IPS-18a (cell line): ENCODE measurements around the gene CFAP92.
"Not testable (repeated sequence)": the region's sequence is repeated elsewhere in the genome, so short reads cannot be mapped to it uniquely, and the experiment has no call there.

Source experiments
- H3K27ac ChIP-seq: one replicate; pipeline ENCODE4 v1.5.1; 2013; ENCODE audit warnings: low read length
- H3K27me3 ChIP-seq: one replicate; pipeline ENCODE4 v1.6.1; 2013; ENCODE audit warnings: mild to moderate bottlenecking, low read length; ENCODE audit not compliant: control insufficient read depth, insufficient read depth
- H3K36me3 ChIP-seq: one replicate; pipeline ENCODE4 v1.6.1; 2013; ENCODE audit warnings: low read depth, low read length; ENCODE audit not compliant: control insufficient read depth
- H3K4me1 ChIP-seq: one replicate; pipeline ENCODE4 v1.6.1; 2013; ENCODE audit warnings: low read depth, low read length; ENCODE audit not compliant: control insufficient read depth
- H3K4me3 ChIP-seq: one replicate; pipeline ENCODE4 v1.5.1; 2013; ENCODE audit warnings: low read length
- H3K9ac ChIP-seq: one replicate; pipeline ENCODE4 v1.6.1; 2013; ENCODE audit warnings: mild to moderate bottlenecking, low read length, moderate library complexity
- H3K9me3 ChIP-seq: one replicate; pipeline ENCODE4 v1.6.1; 2013; ENCODE audit warnings: low read depth, low read length; ENCODE audit not compliant: control insufficient read depth

The CFAP92 gene

GRCh38 chr3:128945041-128945877 is 48.6 kb downstream of the CFAP92 start:
- no peak overlapping the region for H3K4me3 ChIP-seq
- no peaks in the 10 kb centered on the region for H3K9me3 ChIP-seq
- no peaks in the 10 kb centered on the region for H3K27me3 ChIP-seq
- no peak overlapping the region for H3K27ac ChIP-seq
- H3K4me1 ChIP-seq, result no peaks in the 10 kb centered on the region
- H3K9ac ChIP-seq, result no peak overlapping the region
- H3K36me3 ChIP-seq, result no peaks in the 10 kb centered on the region

GRCh38 chr3:128942161-128942952 is 51.5 kb downstream of the CFAP92 start:
- no peaks in the 10 kb centered on the region for H3K4me1 ChIP-seq
- no peak overlapping the region for H3K4me3 ChIP-seq
- no peak overlapping the region for H3K27ac ChIP-seq
- H3K9ac ChIP-seq, result no peak overlapping the region
- no peaks in the 10 kb centered on the region for H3K27me3 ChIP-seq
- H3K9me3 ChIP-seq, result no peaks in the 10 kb centered on the region
- H3K36me3 ChIP-seq, result no peaks in the 10 kb centered on the region

DNA sequence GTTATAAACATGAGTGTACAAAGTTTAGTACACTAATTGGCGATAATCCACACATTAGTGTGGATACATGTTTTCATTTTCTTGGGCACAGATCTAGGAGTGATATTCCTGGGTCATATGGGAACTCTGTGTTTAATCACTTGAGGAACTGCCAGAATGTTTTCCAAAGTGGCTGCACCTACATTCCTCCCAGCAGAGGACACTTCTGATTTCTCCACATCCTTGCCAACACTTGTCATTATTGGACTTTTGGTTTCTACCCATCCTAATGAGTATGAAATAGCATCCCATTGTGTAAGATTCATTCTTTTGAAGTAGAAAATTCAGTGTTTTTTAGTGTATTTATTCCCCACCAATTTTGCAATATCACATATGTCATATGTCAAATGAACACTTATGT is 53.6 kb downstream of the CFAP92 start:
- Histone ChIP-seq H3K27me3 (no peaks in the 10 kb centered on the region), H3K27ac (no peak overlapping the region), H3K9me3 (no peaks in the 10 kb centered on the region), H3K36me3 (no peaks in the 10 kb centered on the region), H3K4me3 (no peak overlapping the region), H3K9ac (no peak overlapping the region), H3K4me1 (no peaks in the 10 kb centered on the region)

DNA sequence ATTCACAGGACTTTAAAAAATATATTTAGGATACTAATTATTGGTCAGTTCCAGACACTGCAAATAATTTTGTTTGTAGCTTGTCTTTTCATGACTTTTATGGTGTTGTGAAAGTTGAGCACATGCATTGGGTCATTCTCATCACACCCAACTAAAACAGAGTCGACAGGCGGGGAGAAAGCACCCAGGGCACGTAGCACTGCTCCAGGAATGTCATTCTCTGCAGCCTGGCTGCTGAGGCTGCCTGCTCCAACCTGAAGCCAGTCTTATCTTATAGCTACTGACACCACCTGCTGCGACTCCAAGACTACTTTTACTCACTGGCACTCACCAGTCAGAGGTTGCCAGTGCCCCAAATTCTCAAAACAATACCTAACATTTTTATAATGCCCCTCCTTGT is 57.5 kb downstream of the CFAP92 start:
- Histone ChIP-seq H3K27me3 (no peaks in the 10 kb centered on the region), H3K27ac (no peak overlapping the region), H3K36me3 (no peaks in the 10 kb centered on the region), H3K9me3 (no peaks in the 10 kb centered on the region), H3K4me3 (no peak overlapping the region), H3K4me1 (no peaks in the 10 kb centered on the region), H3K9ac (no peak overlapping the region)

- no peaks in the 10 kb centered on the region for H3K9me3 ChIP-seq
- H3K4me3 ChIP-seq, result no peak overlapping the region
- no peaks in the 10 kb centered on the region for H3K4me1 ChIP-seq
- no peak overlapping the region for H3K9ac ChIP-seq
- H3K27ac ChIP-seq, result no peak overlapping the region
- no peaks in the 10 kb centered on the region for H3K27me3 ChIP-seq
- no peaks in the 10 kb centered on the region for H3K36me3 ChIP-seq
These were observed 58.0 kb downstream of the CFAP92 start for GRCh38 chr3:128935922-128936321.

GRCh38 chr3:128933922-128934253 is 60.0 kb downstream of the CFAP92 start:
- H3K9ac ChIP-seq, result no peak overlapping the region
- H3K9me3 ChIP-seq, result peaks cover 6% of the 10 kb centered on the region
- no peaks in the 10 kb centered on the region for H3K4me1 ChIP-seq
- H3K36me3 ChIP-seq, result no peaks in the 10 kb centered on the region
- no peaks in the 10 kb centered on the region for H3K27me3 ChIP-seq
- H3K27ac ChIP-seq, result no peak overlapping the region
- H3K4me3 ChIP-seq, result no peak overlapping the region

DNA sequence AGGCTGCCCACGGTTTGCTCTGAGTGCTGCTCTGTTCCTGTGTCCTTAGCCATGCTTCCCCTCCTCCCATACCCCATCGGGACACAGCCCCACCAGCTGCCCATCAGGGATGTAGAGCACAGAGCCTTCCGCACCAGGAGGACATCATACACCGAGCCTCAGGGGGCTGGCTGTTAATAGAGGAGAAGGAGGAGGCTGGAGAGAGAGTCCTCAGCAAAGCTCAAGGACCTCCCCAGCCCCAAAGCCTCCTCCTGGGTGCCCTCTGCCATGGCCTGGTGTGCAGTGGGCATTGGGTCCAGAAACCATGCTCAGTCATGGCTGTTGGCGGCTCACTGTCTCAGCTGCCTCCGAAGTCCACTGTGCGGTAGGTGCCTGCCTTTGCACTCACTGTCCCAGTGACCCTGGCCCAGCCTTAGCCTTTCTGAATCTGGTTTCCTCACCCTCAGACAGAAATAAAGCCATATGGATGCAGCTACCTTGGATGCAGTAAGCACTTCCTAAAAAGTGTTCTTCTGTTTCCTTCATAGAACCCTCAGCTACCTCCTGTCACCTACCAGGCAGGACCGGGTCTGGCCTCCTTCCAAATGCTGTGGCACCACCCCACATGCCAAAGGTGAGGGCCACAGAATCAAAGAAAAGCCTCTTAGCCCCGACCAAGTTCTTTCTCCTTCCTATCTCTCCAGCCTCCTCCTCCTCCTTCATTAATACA is 60.5 kb downstream of the CFAP92 start:
- Histone ChIP-seq H3K36me3 (no peaks in the 10 kb centered on the region), H3K27me3 (no peaks in the 10 kb centered on the region), H3K4me3 (no peak overlapping the region), H3K9me3 (peaks cover 6% of the 10 kb centered on the region), H3K9ac (no peak overlapping the region), H3K27ac (no peak overlapping the region), H3K4me1 (no peaks in the 10 kb centered on the region)

DNA sequence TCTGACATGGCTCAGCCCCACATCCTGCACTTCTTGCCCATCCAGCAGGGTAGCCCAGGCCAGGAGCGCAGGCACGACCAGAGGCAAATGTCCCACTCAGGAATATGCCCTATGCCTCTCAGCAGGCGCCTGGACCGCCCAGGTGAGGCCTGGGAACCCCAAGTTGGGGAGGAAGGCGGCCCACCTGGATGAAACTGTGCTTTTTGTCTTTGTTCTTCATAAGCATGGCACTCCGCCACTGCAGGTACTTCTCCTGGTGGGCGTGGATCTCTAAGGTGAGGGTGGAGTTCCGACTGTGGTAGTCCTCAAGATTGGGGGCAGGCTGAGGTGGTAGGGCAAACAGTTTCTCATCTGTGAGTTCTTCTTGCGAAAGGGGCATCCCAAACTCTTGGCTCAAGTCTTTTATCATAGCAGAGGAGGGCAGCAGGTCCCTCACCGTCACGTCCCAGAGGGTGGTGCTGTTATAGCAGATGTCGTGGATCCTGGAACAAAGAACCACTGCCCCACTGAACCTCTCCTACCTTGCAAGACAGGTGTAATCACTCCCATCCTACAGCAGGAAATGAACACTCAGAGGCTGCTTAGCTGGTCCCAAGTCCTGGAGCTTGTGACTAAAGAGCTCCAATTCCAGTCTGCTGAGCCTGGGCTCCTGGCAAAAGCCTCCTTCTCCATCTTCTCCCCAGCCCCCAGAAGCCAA is 61.2 kb downstream of the CFAP92 start:
- H3K27ac ChIP-seq, result no peak overlapping the region
- peaks cover 6% of the 10 kb centered on the region for H3K9me3 ChIP-seq
- no peaks in the 10 kb centered on the region for H3K27me3 ChIP-seq
- no peaks in the 10 kb centered on the region for H3K4me1 ChIP-seq
- H3K36me3 ChIP-seq, result no peaks in the 10 kb centered on the region
- H3K4me3 ChIP-seq, result no peak overlapping the region
- H3K9ac ChIP-seq, result no peak overlapping the region

DNA sequence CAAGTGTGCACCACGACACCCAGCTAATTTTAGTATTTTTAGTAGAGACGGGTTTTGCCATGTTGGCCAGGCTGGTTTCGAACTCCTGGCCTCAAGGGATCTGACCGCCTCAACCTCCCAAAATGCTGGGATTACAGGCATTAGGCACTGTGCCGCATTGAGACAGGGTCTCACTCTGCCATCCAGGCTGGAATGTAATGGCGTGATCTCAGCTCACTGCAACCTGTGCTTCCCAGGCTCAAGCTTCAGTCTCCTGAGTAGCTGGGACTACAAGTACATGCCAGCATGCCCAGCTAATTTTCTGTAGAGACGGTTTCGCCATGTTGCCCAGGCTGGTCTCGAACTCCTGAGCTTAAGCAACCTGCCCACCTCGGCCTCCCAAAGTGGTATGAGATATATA is 62.8 kb downstream of the CFAP92 start:
- peaks cover 6% of the 10 kb centered on the region for H3K9me3 ChIP-seq
- no peaks in the 10 kb centered on the region for H3K4me1 ChIP-seq
- H3K27ac ChIP-seq, result no peak overlapping the region
- no peak overlapping the region for H3K9ac ChIP-seq
- H3K27me3 ChIP-seq, result no peaks in the 10 kb centered on the region
- no peaks in the 10 kb centered on the region for H3K36me3 ChIP-seq
- no peak overlapping the region for H3K4me3 ChIP-seq

- Histone ChIP-seq H3K4me1 (no peaks in the 10 kb centered on the region), H3K9ac (no peak overlapping the region), H3K27ac (no peak overlapping the region), H3K9me3 (peaks cover 14% of the 10 kb centered on the region), H3K27me3 (no peaks in the 10 kb centered on the region), H3K4me3 (no peak overlapping the region), H3K36me3 (no peaks in the 10 kb centered on the region)
These were observed 64.5 kb downstream of the CFAP92 start for GRCh38 chr3:128929364-128929763.

DNA sequence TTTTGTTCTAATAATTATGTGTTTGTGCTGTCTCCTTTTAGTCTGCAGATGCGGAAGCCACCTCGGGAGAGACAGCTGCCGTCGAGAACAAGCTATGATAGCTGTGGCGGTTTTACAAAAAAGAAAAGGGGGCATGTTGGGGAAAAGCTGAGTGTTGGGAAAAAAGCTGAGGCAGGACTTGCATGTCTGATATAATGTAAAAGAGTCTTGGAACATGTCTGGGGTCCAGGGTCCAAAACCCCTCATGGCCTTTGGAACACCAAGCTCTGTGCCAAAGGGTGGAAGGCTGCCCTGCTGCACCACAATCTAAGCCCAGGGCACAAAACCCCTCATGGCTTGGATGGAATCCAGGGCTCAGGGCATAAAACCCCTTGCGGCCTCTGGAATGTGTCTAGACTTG is 69.9 kb downstream of the CFAP92 start:
- H3K4me3 ChIP-seq, H3K9ac ChIP-seq, H3K36me3 ChIP-seq, H3K4me1 ChIP-seq, H3K27me3 ChIP-seq, H3K27ac ChIP-seq: not testable (repeated sequence)
- H3K9me3 ChIP-seq, result peaks cover 43% of the 10 kb centered on the region
